GM13977 (cell line): ENCODE results near the gene WNT3.
"Not testable (repeated sequence)": the region's sequence is repeated elsewhere in the genome, so short reads cannot be mapped to it uniquely, and the experiment has no call there.

ENCODE experiments used
- DNase-seq: peaks from one replicate; pipeline ENCODE4 v3.0.0; 2012; ENCODE audit warnings: low spot score
- CTCF ChIP-seq: IDR thresholded peaks from 2 replicates; pipeline ENCODE4 v1.5.1; 2012; ENCODE audit warnings: mild to moderate bottlenecking, control low read depth; ENCODE audit not compliant: insufficient read depth; ENCODE audit errors: extremely low read depth, missing control alignments
- in situ Hi-C: fragments of 300-500 bp; cut with MboI; formaldehyde crosslinking; loops from one replicate; pipeline ENCODE4 v1.12.0; 2022; ENCODE audit warnings: low sequenced_read_pairs, low pct_unique_long_range_greater_than_20kb, mixed read lengths, inconsistent platforms; ENCODE audit not compliant: unreplicated experiment

Gene WNT3

GRCh38 chr17:46796084-46796483 lies 22.4 kb downstream of the WNT3 start:
- in situ Hi-C loops: loop anchor here (25.0 kb wide), 2 partner anchors 91 to 1209 kb away; no protein-coding TSS in a partner anchor
- TF ChIP-seq CTCF: no peak
- DNase-seq: no peak

- no peak for DNase-seq
- in situ Hi-C loops: loop anchor here (25.0 kb wide), 2 partner anchors 92 to 1208 kb away; no protein-coding TSS in a partner anchor
- no peak for TF ChIP-seq CTCF
Measured at GRCh38 chr17:46795379-46795952, 23.0 kb downstream of the WNT3 start.

GRCh38 chr17:46794318-46794717 lies 24.2 kb downstream of the WNT3 start:
- in situ Hi-C loops: loop anchor here (25.0 kb wide), 2 partner anchors 93 to 1207 kb away; no protein-coding TSS in a partner anchor
- DNase-seq: no peak
- TF ChIP-seq CTCF: no peak

GRCh38 chr17:46793541-46793940 lies 25.0 kb downstream of the WNT3 start:
- in situ Hi-C loops: loop anchor here (25.0 kb wide), 2 partner anchors 94 to 1206 kb away; no protein-coding TSS in a partner anchor
- no peak for TF ChIP-seq CTCF
- no peak for DNase-seq

GRCh38 chr17:46793023-46793422 lies 25.5 kb downstream of the WNT3 start:
- DNase-seq: not testable (repeated sequence)
- in situ Hi-C loops: loop anchor here (25.0 kb wide), 2 partner anchors 94 to 1206 kb away; no protein-coding TSS in a partner anchor

- no peak for TF ChIP-seq CTCF
- in situ Hi-C loops: loop anchor here (25.0 kb wide), 2 partner anchors 95 to 1205 kb away; no protein-coding TSS in a partner anchor
- no peak for DNase-seq
Measured at GRCh38 chr17:46792071-46792470, 26.4 kb downstream of the WNT3 start.

- no peak for TF ChIP-seq CTCF
- in situ Hi-C loops: loop anchor here (25.0 kb wide), 2 partner anchors 96 to 1204 kb away; no protein-coding TSS in a partner anchor
- DNase-seq: no peak
Measured at GRCh38 chr17:46791531-46791930, 27.0 kb downstream of the WNT3 start.
